Mucosa of rectum (tissue), 2 donors: ENCODE measurements around the gene TCF4.

Experiments
- H3K27ac ChIP-seq, 2 donors: one replicate each; pipeline ENCODE4 v1.7.0; 2013; ENCODE audit warnings: inconsistent platforms in 2 of 2, low read depth in 2 of 2, low read length in 2 of 2
- H3K27me3 ChIP-seq, 2 donors: one replicate each; pipeline ENCODE4 v1.7.0; 2013; ENCODE audit warnings: low read length in 2 of 2; ENCODE audit not compliant: control insufficient read depth in 2 of 2, insufficient read depth in 2 of 2
- H3K36me3 ChIP-seq, 2 donors: one replicate each; pipeline ENCODE4 v1.7.0; 2013; ENCODE audit warnings: low read length in 2 of 2; ENCODE audit not compliant: control insufficient read depth in 2 of 2, insufficient read depth in 2 of 2
- H3K4me1 ChIP-seq, 2 donors: one replicate each; pipeline ENCODE4 v1.7.0; 2013; ENCODE audit warnings: low read length in 2 of 2, mild to moderate bottlenecking in 1 of 2; ENCODE audit not compliant: control insufficient read depth in 2 of 2, insufficient read depth in 2 of 2
- H3K4me3 ChIP-seq, 2 donors: one replicate each; pipeline ENCODE4 v1.7.0; 2013; ENCODE audit warnings: low read length in 2 of 2
- H3K9ac ChIP-seq, 2 donors: one replicate each; pipeline ENCODE4 v1.7.0; 2013; ENCODE audit warnings: low read length in 2 of 2, low read depth in 1 of 2, mild to moderate bottlenecking in 1 of 2
- H3K9me3 ChIP-seq, 2 donors: one replicate each; pipeline ENCODE4 v1.7.0; 2013; ENCODE audit warnings: low read length in 2 of 2; ENCODE audit not compliant: control insufficient read depth in 2 of 2
- donor health status: healthy.
- donor health status: Normal muscosa, but diverticular disease.

Gene TCF4

GRCh38 chr18:55497825-55498403 is 90.1 kb downstream of the TCF4 start:
- no peak overlapping the region for H3K27ac ChIP-seq
- no peaks in the 10 kb centered on the region for H3K4me1 ChIP-seq
- no peaks in the 10 kb centered on the region for H3K36me3 ChIP-seq
- H3K4me3 ChIP-seq, result no peak overlapping the region
- no peak overlapping the region for H3K9ac ChIP-seq
- no peaks in the 10 kb centered on the region for H3K9me3 ChIP-seq
- H3K27me3 ChIP-seq, result no peaks in the 10 kb centered on the region

DNA sequence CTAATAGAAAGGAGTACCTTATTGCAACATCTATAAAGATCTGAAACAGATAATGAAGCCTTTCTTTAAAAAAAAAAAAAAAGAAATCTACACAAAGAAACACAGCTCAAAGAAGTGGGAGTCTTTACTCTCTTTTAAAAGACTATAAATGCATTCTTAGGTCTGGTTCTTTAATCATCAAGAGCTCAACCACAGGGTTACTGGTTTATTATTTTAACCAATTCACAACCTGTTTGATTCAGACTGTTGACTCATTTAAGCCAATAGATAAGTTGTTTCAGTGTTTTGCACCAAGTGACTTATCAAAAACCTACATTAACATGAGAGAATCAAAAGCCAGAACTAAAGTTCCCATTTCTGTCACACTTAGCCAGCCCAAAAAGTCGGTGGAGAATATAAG is 93.1 kb downstream of the TCF4 start:
- H3K4me1 ChIP-seq, result no peaks in the 10 kb centered on the region
- H3K9ac ChIP-seq, result no peak overlapping the region
- no peaks in the 10 kb centered on the region for H3K36me3 ChIP-seq
- no peak overlapping the region for H3K4me3 ChIP-seq
- no peak overlapping the region for H3K27ac ChIP-seq
- no peaks in the 10 kb centered on the region for H3K9me3 ChIP-seq
- H3K27me3 ChIP-seq, result no peaks in the 10 kb centered on the region

DNA sequence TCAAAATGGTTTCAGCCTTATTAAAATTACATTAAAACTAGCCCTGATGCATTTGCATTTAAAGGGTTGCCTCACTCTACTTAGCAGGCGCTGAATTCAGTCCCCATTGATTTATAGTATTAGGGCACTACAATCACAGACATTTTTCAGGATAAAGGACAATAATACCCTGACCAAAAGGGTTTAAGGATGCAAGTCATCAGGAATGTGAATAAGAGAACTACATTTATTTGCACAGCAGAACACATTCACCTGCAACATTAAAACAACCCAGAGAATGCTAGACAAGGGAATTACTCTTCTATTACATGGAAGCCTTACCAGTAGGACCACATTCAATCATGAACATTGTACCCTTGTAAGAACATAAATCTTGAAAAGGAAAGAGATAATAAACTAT is 93.6 kb downstream of the TCF4 start:
- no peak overlapping the region for H3K27ac ChIP-seq
- H3K9ac ChIP-seq, result no peak overlapping the region
- no peaks in the 10 kb centered on the region for H3K9me3 ChIP-seq
- no peaks in the 10 kb centered on the region for H3K36me3 ChIP-seq
- no peaks in the 10 kb centered on the region for H3K4me1 ChIP-seq
- H3K4me3 ChIP-seq, result no peak overlapping the region
- no peaks in the 10 kb centered on the region for H3K27me3 ChIP-seq

- Histone ChIP-seq H3K4me1 (no peaks in the 10 kb centered on the region), H3K9me3 (no peaks in the 10 kb centered on the region), H3K4me3 (no peak overlapping the region), H3K27me3 (no peaks in the 10 kb centered on the region), H3K36me3 (no peaks in the 10 kb centered on the region), H3K27ac (no peak overlapping the region), H3K9ac (no peak overlapping the region)
Measured at GRCh38 chr18:55491616-55492015, 96.4 kb downstream of the TCF4 start.

DNA sequence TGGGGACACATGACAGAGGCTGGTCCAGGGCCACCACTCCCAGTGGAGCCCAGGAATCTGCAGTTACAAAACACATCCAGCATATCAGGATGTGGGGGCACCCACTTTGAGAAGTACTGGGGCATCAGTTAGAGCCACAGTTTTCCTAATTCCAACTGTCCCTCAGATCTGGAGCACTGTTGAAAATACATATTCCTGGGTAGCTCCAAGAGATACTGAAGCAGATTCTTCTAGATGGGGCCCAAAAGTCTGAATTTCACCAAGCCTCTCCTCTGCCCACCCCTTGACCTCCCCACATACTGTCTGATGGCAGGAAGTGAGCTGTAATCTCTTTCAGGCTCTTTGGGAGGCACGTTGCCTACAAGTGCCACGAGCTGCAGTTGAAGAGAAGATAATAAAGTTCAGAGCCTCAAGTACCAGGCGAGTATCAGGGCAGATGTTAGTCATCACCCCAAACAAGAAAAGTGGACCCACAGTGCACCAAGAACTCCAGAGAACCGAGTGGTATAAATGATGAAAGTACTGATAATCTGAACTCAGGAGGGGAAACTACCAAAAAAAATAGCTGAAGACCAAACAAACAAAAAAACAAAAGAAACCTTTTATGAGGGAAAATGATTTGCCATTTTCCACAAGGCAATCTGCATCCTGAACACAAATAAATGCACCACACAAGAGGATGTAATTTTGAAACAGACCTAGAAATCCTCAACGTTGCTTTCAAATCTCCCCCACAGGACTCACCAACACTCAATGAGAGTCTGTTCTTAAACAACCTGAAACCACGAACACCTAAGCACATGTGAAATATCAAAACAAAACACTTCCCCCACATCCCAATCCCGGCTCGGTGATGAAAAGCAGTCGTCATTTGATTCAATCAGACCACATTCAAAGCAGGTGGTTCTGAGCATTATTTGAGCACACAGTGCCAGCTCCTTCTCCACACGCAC is 98.7 kb downstream of the TCF4 start:
- H3K4me3 ChIP-seq, result no peak overlapping the region
- H3K27me3 ChIP-seq, result no peaks in the 10 kb centered on the region
- no peaks in the 10 kb centered on the region for H3K36me3 ChIP-seq
- no peaks in the 10 kb centered on the region for H3K9me3 ChIP-seq
- H3K4me1 ChIP-seq, result no peaks in the 10 kb centered on the region
- no peak overlapping the region for H3K9ac ChIP-seq
- H3K27ac ChIP-seq, result no peak overlapping the region

GRCh38 chr18:55488473-55488872 is 99.5 kb downstream of the TCF4 start:
- Histone ChIP-seq H3K4me3 (no peak overlapping the region), H3K27me3 (no peaks in the 10 kb centered on the region), H3K9me3 (no peaks in the 10 kb centered on the region), H3K9ac (no peak overlapping the region), H3K36me3 (no peaks in the 10 kb centered on the region), H3K27ac (no peak overlapping the region), H3K4me1 (no peaks in the 10 kb centered on the region)

GRCh38 chr18:55487997-55488396 is 100.0 kb downstream of the TCF4 start:
- H3K36me3 ChIP-seq, result no peaks in the 10 kb centered on the region
- no peak overlapping the region for H3K9ac ChIP-seq
- H3K27me3 ChIP-seq, result no peaks in the 10 kb centered on the region
- no peaks in the 10 kb centered on the region for H3K4me1 ChIP-seq
- H3K9me3 ChIP-seq, result no peaks in the 10 kb centered on the region
- no peak overlapping the region for H3K4me3 ChIP-seq
- no peak overlapping the region for H3K27ac ChIP-seq

DNA sequence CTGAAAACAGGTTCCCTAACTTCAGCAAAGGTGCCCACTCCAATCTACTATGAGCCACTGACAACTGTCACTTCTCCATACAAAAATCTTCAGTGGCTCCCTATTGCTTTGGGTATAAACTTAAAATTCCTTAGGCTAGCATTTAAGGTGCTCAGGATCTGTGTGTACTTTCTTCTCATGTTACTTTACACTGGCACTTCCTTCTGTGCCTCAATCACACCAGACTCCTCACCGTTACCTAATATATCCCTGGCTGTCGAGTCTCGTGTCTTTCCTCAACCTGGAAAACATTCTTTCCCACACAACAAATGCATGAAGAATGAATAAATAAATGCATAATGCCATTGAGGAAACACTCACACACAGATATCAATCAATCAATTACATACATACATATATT is 101.1 kb downstream of the TCF4 start:
- no peaks in the 10 kb centered on the region for H3K27me3 ChIP-seq
- H3K4me3 ChIP-seq, result no peak overlapping the region
- H3K9me3 ChIP-seq, result no peaks in the 10 kb centered on the region
- H3K27ac ChIP-seq, result no peak overlapping the region
- no peaks in the 10 kb centered on the region for H3K4me1 ChIP-seq
- no peaks in the 10 kb centered on the region for H3K36me3 ChIP-seq
- no peak overlapping the region for H3K9ac ChIP-seq

- no peaks in the 10 kb centered on the region for H3K9me3 ChIP-seq
- no peaks in the 10 kb centered on the region for H3K36me3 ChIP-seq
- H3K27me3 ChIP-seq, result no peaks in the 10 kb centered on the region
- H3K4me1 ChIP-seq, result no peaks in the 10 kb centered on the region
- no peak overlapping the region for H3K4me3 ChIP-seq
- no peak overlapping the region for H3K27ac ChIP-seq
- no peak overlapping the region for H3K9ac ChIP-seq
Measured at GRCh38 chr18:55485666-55486065, 102.3 kb downstream of the TCF4 start.

GRCh38 chr18:55484773-55485172 is 103.2 kb downstream of the TCF4 start:
- Histone ChIP-seq H3K4me1 (no peaks in the 10 kb centered on the region), H3K27ac (no peak overlapping the region), H3K9ac (no peak overlapping the region), H3K36me3 (no peaks in the 10 kb centered on the region), H3K4me3 (no peak overlapping the region), H3K9me3 (no peaks in the 10 kb centered on the region), H3K27me3 (no peaks in the 10 kb centered on the region)
